SK-N-MC (cell line): ENCODE measurements around the gene FUOM.
"Not testable (repeated sequence)": the region's sequence is repeated elsewhere in the genome, so short reads cannot be mapped to it uniquely, and the experiment has no call there.

ENCODE experiments used
- EZH2 ChIP-seq: fragments of 200-600 bp; sonication (generic); IDR thresholded peaks from one replicate; pipeline ENCODE4 v1.6.1; 2017; ENCODE audit warnings: antibody characterized with exemption
- POLR2AphosphoS5 ChIP-seq: IDR thresholded peaks from 2 replicates; pipeline ENCODE4 v1.6.1; 2012; ENCODE audit warnings: mild to moderate bottlenecking, low read depth, low read length, borderline replicate concordance

DNA sequence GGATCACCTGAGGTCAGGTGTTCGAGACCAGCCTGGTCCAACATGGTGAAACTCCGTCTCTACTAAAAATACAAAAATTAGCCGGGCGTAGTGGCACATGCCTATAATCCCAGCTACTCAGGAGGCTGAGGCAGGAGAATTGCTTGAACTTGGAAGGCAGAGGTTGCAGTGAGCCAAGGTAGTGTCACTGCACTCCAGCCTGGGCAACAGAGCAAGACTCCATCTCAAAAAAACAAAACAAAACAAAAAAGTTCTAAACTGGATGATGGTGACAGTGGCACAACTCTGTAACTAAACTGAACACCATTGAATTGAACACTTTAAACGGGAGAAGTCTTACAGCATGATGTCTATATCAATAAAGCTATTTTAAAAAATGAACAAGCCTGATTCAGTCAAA is 18.4 kb upstream of the FUOM start:
- not testable (repeated sequence) for TF ChIP-seq EZH2, POLR2AphosphoS5
